ENCODE data around the gene PGM2.

Gene PGM2

GRCh38 chr4:37904824-37905223 lies 78.3 kb downstream of the PGM2 start:
- no peak for DNase-seq

GRCh38 chr4:37905533-37906169 lies 79.2 kb downstream of the PGM2 start:
- no peak for DNase-seq

GRCh38 chr4:37908488-37909331 lies 82.2 kb downstream of the PGM2 start:
- DNase-seq, result no peak

- DNase-seq, result no peak
Observed at GRCh38 chr4:37909332-37910090, 83.0 kb downstream of the PGM2 start.

- DNase-seq, result no peak
Observed at GRCh38 chr4:37910091-37910486, 83.6 kb downstream of the PGM2 start.
